ENCODE measurements around the gene HS6ST1. TPM values are rescaled to one million over a fixed set of nuclear protein-coding genes. Genes with fewer than 3 reads are reported as not detected.

HS6ST1 gene
- total RNA-seq, 1 experiment from 2014 or later, result 20.3 TPM

GRCh38 chr2:128237081-128237534 is 81.6 kb downstream of the HS6ST1 start:
- POLR2A ChIA-PET, result interaction anchor here (0.7 kb wide), 1 partner anchor 157 kb away, joined by 3 read pairs; no protein-coding TSS in a partner anchor
- no peak overlapping the region for H3K4me3 Mint-ChIP-seq (ENCODE audit: unreplicated experiment)
- Histone ChIP-seq H3K27me3 (replicated peaks; ENCODE audit: control insufficient read depth, insufficient read depth, low read length) (no peaks in the 10 kb centered on the region), H3K4me1 (no peaks in the 10 kb centered on the region), H3K9me3 (no peaks in the 10 kb centered on the region), H3K36me3 (ENCODE audit: control insufficient read depth, insufficient read depth, low read length) (no peaks in the 10 kb centered on the region), H3K4me3 (ENCODE audit: low read depth, low read length) (no peak overlapping the region)
- TF ChIP-seq CTCF (IDR thresholded peaks at IDR 0.05; ENCODE audit: insufficient read depth in 1 of 2, low read depth in 1 of 2, low read length in 1 of 2, severe bottlenecking in 1 of 2, unreplicated experiment in 1 of 2), result no peak
- no peaks in the 10 kb centered on the region for H3K9me3 Mint-ChIP-seq (ENCODE audit: unreplicated experiment)
- intact Hi-C loops (cut with micrococcal nuclease; ENCODE audit: unreplicated experiment), result loop anchor here (10.0 kb wide), 1 partner anchor 142 kb away; the partner anchor contains the start of gene UGGT1
- no peaks in the 10 kb centered on the region for H3K36me3 Mint-ChIP-seq (ENCODE audit: insufficient read depth, unreplicated experiment)
- no peak for DNase-seq
- no TSS peak for BruUV-seq (replicated peaks)
- no peaks in the 10 kb centered on the region for H3K4me1 Mint-ChIP-seq (ENCODE audit: low read depth, unreplicated experiment)
- no peak overlapping the region for H3K27ac Mint-ChIP-seq (ENCODE audit: unreplicated experiment)
- CTCF ChIA-PET, result interaction anchor here (0.7 kb wide), 1 partner anchor 1080 kb away, joined by 3 read pairs; no protein-coding TSS in a partner anchor
- peaks cover 3% of the 10 kb centered on the region for H3K27me3 Mint-ChIP-seq (ENCODE audit: insufficient read depth, unreplicated experiment)

GRCh38 chr2:128236491-128237035 is 82.1 kb downstream of the HS6ST1 start:
- Mint-ChIP-seq H3K4me3 (ENCODE audit: unreplicated experiment) (no peak overlapping the region), H3K9me3 (ENCODE audit: unreplicated experiment) (no peaks in the 10 kb centered on the region), H3K27ac (ENCODE audit: unreplicated experiment) (no peak overlapping the region), H3K4me1 (ENCODE audit: low read depth, unreplicated experiment) (no peaks in the 10 kb centered on the region), H3K36me3 (ENCODE audit: insufficient read depth, unreplicated experiment) (no peaks in the 10 kb centered on the region), H3K27me3 (ENCODE audit: insufficient read depth, unreplicated experiment) (no peaks in the 10 kb centered on the region)
- no peaks in the 10 kb centered on the region for H3K36me3 ChIP-seq (ENCODE audit: control insufficient read depth, insufficient read depth, low read length)
- BruUV-seq (replicated peaks), result no TSS peak
- CTCF ChIA-PET, result no interaction called here
- no peaks in the 10 kb centered on the region for H3K4me1 ChIP-seq
- H3K9me3 ChIP-seq, result no peaks in the 10 kb centered on the region
- H3K4me3 ChIP-seq (ENCODE audit: low read depth, low read length), result no peak overlapping the region
- H3K27me3 ChIP-seq (replicated peaks; ENCODE audit: control insufficient read depth, insufficient read depth, low read length), result no peaks in the 10 kb centered on the region
- intact Hi-C loops (cut with micrococcal nuclease; ENCODE audit: unreplicated experiment), result loop anchor here (10.0 kb wide), 1 partner anchor 142 kb away; the partner anchor contains the start of gene UGGT1
- TF ChIP-seq CTCF (IDR thresholded peaks at IDR 0.05; ENCODE audit: insufficient read depth in 1 of 2, low read depth in 1 of 2, low read length in 1 of 2, severe bottlenecking in 1 of 2, unreplicated experiment in 1 of 2), result no peak
- POLR2A ChIA-PET, result no interaction called here
- no peak for DNase-seq

- Mint-ChIP-seq H3K36me3 (ENCODE audit: insufficient read depth, unreplicated experiment) (no peaks in the 10 kb centered on the region), H3K4me1 (ENCODE audit: low read depth, unreplicated experiment) (no peaks in the 10 kb centered on the region), H3K9me3 (ENCODE audit: unreplicated experiment) (no peaks in the 10 kb centered on the region), H3K27ac (ENCODE audit: unreplicated experiment) (no peak overlapping the region), H3K4me3 (ENCODE audit: unreplicated experiment) (no peak overlapping the region), H3K27me3 (ENCODE audit: insufficient read depth, unreplicated experiment) (no peaks in the 10 kb centered on the region)
- ChIA-PET POLR2A (no interaction called here), CTCF (interaction anchor here (0.6 kb wide), 1 partner anchor 17 kb away, joined by 3 read pairs; no protein-coding TSS in a partner anchor)
- Histone ChIP-seq H3K4me3 (ENCODE audit: low read depth, low read length) (no peak overlapping the region), H3K36me3 (ENCODE audit: control insufficient read depth, insufficient read depth, low read length) (no peaks in the 10 kb centered on the region), H3K4me1 (no peaks in the 10 kb centered on the region), H3K9me3 (no peaks in the 10 kb centered on the region), H3K27me3 (replicated peaks; ENCODE audit: control insufficient read depth, insufficient read depth, low read length) (no peaks in the 10 kb centered on the region)
- no peak for DNase-seq
- TF ChIP-seq CTCF (IDR thresholded peaks at IDR 0.05; ENCODE audit: insufficient read depth in 1 of 2, low read depth in 1 of 2, low read length in 1 of 2, severe bottlenecking in 1 of 2, unreplicated experiment in 1 of 2), result no peak
- intact Hi-C loops (cut with micrococcal nuclease; ENCODE audit: unreplicated experiment), result loop anchor here (10.0 kb wide), 1 partner anchor 141 kb away; the partner anchor contains the start of gene UGGT1
- no TSS peak for BruUV-seq (replicated peaks)
Measured at GRCh38 chr2:128235581-128235980, 83.1 kb downstream of the HS6ST1 start.

All from Caco-2 (cell line).